HG03354 (cell line): ENCODE measurements around the gene LEP.
"Not testable (repeated sequence)": the region's sequence is repeated elsewhere in the genome, so short reads cannot be mapped to it uniquely, and the experiment has no call there.

Experiments
- ATAC-seq: cut with Tn5 transposase; IDR thresholded peaks from one replicate; pipeline ENCODE4 v1.9.1; 2021; ENCODE audit warnings: mild to moderate bottlenecking; ENCODE audit not compliant: unreplicated experiment, poor library complexity, severe bottlenecking

The LEP gene

DNA sequence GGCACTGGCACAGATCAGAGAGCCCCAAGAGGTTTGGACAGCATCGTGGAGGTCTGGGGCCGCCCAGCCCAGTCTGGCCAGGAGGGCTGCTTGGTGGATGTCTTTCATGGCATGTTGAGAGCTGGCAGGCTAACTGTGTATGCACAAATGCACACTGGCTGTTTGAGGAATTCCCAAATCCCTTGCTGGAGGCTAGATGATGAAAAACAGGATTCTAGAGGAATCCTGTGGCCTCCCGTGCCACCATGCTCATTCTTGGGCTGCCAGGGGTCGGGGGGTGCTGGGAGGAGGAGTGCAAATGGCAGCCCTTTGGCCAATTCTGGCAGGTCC lies 26.5 kb downstream of the LEP start:
- no peak for ATAC-seq

DNA sequence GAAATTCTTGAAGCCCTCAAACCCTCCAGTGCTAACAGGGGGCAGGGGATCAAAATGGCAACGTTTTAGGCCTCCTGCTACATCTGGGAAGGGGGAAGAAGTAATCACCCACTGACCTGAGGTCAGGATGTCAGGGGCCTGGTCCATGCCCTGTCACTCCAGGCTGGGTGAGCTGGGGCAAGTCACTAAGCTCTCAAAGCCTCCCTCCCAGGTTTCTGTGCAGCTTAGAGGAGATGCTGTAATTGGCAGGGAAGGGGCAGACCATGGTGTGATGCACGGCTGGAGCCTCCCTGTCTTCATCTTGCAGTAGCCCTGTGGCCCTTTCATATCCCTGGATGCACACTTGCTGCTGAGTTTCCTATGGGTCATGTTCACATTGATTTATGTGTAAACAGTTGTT lies 27.2 kb downstream of the LEP start:
- ATAC-seq, result no peak

- no peak for ATAC-seq
These were observed 29.8 kb downstream of the LEP start for GRCh38 chr7:128270826-128271272.

DNA sequence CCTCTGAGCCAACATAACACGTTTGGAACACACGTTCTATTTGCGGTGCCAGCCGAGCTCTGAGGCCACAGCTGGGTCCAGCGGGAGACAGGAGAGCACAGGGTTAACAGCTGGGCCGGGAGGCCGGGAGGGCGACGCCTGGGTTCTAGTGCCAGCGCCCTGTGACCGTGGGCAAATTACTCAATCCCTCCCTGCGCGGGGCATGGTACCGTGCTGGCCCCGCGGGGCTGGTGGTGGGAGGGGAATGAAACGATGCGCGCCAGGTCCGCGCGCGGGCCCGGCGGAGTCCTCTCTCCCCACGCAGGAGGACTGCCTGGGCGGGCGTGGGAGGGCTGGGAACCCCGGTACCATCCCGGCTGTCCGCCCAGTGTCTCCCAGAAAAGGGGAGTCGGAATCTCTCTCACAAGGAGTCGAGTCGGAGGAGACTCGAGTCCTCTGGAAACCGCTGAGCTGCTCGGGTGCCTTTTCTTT lies 30.4 kb downstream of the LEP start:
- ATAC-seq, result no peak

DNA sequence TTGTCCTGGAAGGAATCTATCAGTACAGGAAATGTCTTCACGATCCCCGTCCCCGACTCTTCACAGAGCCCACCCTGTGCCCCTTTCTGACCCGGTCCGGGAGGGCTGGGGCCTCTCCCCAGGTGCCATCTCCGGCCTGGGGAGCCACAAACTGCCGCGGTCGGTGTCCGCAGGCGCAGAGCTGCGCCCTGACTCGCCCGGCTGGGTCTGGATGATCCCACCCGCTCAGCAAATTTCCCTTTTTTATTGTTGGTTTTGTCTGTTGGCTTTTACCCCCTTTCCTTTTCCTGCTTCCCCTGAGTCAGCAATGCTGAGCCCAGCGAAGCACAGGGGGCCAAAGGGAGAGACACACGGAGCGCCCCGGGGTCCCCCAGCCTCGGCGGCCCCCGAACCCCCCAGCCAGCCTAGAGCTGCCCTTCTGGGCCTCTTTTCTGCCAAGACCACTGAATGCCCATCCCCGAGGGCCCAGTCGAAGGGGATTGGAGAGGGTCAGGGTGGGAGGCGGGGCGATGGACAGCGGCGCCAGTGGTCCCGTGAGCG lies 30.9 kb downstream of the LEP start:
- no peak for ATAC-seq

- ATAC-seq, result no peak
These were observed 33.3 kb downstream of the LEP start for GRCh38 chr7:128274246-128274883.

- no peak for ATAC-seq
These were observed 34.0 kb downstream of the LEP start for GRCh38 chr7:128274884-128275603.

DNA sequence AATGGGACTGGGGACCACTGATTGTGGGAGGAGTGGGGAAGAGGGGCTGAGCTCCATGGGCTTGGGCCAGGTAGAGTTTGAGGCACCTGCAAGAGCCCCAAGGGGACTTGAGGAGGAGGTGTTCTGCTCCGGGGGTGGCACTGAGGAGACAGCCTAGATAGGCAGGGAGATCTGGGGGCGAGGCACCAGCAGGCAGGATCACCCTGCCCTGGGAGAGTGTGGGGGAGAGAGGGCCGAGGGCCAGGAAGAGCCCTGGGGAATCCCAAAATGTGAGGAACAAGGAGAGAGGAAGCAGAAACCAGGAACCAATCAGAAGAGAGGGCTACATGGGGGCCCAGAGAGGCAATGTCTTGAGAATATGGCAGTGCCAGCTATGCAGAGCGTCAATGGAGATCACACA lies 34.6 kb downstream of the LEP start:
- no peak for ATAC-seq

DNA sequence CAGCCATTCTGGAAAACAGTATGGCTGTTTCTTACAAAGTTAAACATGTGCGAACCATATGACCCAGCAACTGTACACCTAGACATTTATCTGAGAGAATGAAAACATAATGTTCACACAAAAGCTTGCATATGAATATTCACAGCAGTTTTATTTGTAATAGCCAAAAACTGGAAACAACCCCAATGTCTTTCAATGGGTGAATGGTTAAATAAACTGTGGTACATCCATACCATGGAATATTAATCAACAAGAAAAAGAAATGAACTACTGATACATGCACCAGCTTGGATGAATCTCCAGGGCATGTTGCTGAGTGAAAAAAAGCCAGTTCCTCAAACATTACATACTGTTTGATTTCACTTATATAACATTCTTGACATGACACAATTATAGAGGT lies 37.3 kb downstream of the LEP start:
- ATAC-seq, result no peak

DNA sequence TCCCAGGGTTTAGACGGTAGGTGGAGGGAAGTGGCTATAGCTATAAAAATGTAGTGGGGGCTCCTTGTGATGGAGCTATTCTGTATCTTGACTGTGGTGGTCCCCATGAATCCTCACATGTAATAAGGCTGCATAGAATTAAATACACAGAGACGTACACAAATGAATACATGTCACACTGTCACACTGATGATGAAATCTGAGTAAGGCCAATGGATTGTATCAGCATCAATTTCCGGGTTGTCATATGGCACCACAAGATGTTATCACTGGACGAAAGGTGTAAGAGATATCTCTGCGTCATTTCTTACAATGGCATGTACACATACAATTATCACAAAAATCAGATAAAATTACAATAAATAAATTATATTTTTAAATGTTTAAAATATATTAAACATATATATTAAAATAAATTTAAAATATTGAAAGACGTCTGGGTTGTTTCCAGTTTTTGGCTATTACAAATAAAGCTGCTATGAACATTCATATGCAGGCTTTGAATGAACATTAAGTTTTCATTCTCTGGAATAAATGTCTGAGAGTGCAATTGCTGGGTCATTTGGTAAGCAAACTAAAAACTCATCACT lies 38.1 kb downstream of the LEP start:
- ATAC-seq, result no peak

- ATAC-seq, result not testable (repeated sequence)
These were observed 39.4 kb downstream of the LEP start for GRCh38 chr7:128280451-128280850.

DNA sequence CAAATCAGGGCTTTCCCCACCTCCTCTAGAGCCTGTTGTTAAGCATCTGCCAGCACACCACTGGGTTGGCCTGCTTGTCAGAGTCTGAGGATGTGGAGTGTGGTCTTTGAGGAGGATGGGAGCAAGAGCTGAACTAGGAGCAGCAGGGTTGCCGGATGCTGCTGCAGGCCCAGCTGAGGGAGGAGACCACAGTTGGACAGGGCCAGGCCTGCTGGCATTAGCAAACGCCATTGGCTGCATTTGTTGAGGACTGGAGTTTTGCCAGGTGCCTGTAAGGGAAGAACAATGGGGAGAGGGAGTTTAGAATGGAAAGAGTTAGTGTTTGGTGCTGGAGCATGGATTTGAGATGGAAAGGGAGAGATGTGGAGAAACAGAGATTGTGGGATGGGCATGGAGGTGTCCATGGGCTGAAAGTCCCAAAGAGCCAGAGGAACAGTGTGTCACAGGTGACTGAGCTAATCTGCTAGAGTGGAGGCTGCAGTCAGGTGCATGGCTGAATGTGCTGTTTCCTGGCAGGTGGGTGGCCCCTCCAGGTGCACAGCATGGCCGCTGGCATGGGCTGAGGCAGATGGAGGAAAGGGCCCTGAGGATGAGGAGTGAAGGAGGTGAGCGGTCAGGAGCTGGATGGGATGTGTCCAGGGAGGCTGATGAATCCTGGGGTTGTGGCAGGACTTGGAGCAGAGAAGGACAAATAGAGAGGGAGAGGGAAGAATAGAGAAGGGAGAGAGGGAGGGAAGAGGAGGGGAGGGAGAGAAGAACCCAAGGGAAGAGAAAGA lies 40.7 kb downstream of the LEP start:
- ATAC-seq, result no peak

DNA sequence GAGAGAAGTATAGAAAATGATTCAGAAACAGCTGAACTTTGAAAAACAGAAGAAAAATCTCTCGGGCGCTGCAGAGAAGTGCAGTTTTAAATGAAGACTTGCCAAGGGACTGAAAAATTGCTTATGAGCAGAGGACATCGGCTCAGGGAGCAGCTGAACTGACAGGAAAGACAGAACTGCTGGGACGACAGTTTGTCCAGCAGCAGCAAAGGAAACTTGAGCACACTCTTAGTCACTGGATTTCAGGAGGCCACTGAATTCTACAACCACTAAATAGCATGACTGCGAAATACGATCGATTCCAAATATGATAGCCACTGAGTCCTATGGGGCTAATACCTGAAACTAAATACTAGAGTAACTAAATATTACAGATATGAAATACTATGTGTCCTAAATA lies 43.0 kb downstream of the LEP start:
- ATAC-seq, result no peak

DNA sequence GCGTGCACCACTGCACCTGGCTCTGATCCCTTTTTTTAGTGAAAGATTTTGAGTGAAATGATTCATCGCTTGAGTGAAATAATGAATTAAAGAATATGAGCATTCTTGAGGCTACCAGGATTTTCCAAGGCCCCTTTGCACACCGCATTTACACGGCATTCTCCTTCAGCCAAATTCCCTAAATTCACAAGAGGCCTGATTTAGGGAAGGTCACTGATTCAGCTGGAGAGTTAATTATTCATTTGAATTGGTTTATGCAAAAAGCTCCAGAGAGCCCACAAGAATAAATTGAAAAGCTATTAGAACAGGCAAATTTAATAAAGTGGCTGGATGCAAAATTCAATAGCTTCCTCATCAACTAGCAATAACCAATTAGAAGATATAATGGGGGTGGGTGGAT lies 46.5 kb downstream of the LEP start:
- ATAC-seq, result no peak

DNA sequence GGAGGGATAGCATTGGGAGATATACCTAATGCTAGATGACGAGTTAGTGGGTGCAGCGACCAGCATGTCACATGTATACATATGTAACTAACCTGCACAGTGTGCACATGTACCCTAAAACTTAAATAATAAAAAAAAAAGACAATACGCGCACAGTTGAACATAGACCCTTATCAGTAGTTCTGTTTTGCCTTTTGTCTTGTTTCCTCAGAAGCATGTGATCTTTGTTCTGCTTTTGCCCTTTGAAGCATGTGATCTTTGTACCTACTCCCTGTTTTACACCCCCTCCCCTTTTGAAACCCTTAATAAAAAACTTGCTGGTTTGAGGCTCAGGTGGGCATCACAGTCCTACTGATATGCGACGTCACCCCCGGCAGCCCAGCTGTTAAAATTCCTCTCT lies 56.9 kb downstream of the LEP start:
- not testable (repeated sequence) for ATAC-seq

DNA sequence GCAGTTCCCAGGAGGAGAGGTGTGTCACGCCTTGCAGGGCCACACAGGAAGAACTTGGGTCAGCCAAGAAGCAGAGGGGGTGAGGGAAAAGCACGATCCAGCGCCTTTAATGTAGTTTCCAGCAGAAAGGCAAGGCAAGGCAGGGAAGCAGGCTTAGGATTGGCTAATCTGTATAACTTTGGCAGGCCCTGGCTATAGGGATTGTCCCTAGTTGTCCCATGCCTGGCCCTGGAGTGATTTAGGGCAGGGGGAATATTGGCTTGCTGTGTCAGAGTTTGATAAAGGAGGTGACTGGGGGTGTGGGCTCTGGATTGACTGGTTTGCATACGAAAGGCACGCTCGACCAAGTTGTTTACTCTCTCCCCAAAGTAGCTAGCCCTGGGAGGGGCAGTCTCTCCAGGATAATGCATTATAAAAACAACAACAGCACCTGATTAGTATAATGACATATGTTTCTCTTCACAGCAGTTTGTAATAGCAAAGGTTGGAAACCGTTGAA lies 58.1 kb downstream of the LEP start:
- no peak for ATAC-seq

GRCh38 chr7:128302139-128302538 lies 61.1 kb downstream of the LEP start:
- ATAC-seq, result no peak

DNA sequence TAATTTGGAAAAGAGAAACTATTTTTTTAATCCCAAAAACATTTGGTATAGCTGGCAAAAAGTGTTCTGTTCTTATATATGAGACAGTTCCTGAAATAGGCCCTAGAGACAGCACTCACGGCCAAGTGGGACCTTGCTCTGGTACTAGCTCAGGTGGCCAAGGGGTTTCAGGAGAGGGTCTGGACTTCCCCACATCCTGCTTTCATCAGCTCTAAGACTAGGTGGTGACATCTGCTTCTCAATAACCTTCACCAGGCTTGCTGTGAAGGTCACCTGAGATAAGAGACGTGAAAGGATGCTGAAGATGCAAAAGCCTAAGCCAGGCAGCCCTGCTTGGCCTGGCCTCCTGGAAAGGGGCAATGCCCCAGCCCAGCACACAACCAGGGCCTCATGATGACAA lies 62.1 kb downstream of the LEP start:
- ATAC-seq, result no peak

DNA sequence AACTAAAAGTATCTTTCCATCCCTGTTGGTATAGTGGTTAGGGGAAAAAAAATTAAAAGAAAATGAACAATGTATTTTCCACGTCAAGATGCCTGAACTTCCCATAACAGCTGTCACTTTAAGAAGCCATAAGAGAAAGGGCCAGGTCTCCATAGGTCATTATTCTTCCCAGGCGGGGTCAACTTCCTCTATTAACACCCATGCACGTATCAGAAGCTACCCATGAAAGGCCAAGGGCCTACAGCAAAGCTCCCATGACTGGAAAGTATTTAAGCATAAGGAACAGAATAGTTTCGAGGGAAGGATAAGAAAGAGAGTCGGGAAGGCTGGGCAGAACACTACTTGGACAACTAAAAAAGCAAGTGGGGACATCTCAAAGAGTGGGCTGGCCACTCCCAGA lies 62.6 kb downstream of the LEP start:
- ATAC-seq, result no peak

DNA sequence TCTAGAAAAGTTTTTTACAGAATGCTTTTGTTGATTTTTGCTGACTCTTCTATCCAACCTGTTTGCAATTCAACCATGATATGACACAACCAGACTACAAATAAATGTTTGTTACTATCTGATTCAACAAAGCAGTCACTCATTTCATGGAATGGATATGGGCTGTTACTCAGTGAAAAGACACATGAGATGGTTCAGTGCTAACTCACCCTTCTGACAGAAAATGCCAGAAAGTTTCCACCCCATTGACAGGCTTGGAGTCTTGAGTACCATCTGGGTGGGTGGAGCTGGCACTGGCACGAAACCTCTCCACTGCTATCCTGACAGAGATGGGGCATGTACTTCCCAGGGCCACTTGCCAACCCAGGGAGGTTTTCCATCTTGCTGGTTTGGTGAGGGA lies 63.1 kb downstream of the LEP start:
- ATAC-seq, result no peak
